ENCODE data around the gene OTOP3. TPM values are rescaled to one million over a fixed set of nuclear protein-coding genes. Genes with fewer than 3 reads are reported as not detected.

Gene OTOP3
- total RNA-seq, 1 experiment from 2014 or later, result not detected

GRCh38 chr17:74918906-74919305 lies 16.8 kb upstream of the OTOP3 start:
- peaks cover 9% of the 10 kb centered on the region for H3K36me3 Mint-ChIP-seq (ENCODE audit: insufficient read depth, unreplicated experiment)
- no peaks in the 10 kb centered on the region for H3K36me3 ChIP-seq (ENCODE audit: control insufficient read depth, insufficient read depth, low read length)
- intact Hi-C loops (cut with micrococcal nuclease; ENCODE audit: unreplicated experiment), result no loop called here
- H3K4me3 ChIP-seq (ENCODE audit: low read depth, low read length), result no peak overlapping the region
- no peak overlapping the region for H3K27ac Mint-ChIP-seq (ENCODE audit: unreplicated experiment)
- TF ChIP-seq CTCF (IDR thresholded peaks at IDR 0.05; ENCODE audit: insufficient read depth in 1 of 2, low read depth in 1 of 2, low read length in 1 of 2, severe bottlenecking in 1 of 2, unreplicated experiment in 1 of 2), result no peak
- no TSS peak for BruUV-seq (replicated peaks)
- H3K27me3 ChIP-seq (replicated peaks; ENCODE audit: control insufficient read depth, insufficient read depth, low read length), result 0 out of 2 replicates have a peak, but pooled peaks cover 1% of the 10 kb centered on the region
- no peak for DNase-seq
- no peaks in the 10 kb centered on the region for H3K4me1 Mint-ChIP-seq (ENCODE audit: low read depth, unreplicated experiment)
- peaks cover 4% of the 10 kb centered on the region for H3K27me3 Mint-ChIP-seq (ENCODE audit: insufficient read depth, unreplicated experiment)
- H3K9me3 Mint-ChIP-seq (ENCODE audit: unreplicated experiment), result no peaks in the 10 kb centered on the region
- no peak overlapping the region for H3K4me3 Mint-ChIP-seq (ENCODE audit: unreplicated experiment)
- peaks cover 3% of the 10 kb centered on the region; the same call in 1 of the 2 replicates for H3K4me1 ChIP-seq
- ChIA-PET POLR2A (no interaction called here), CTCF (interaction anchor here (0.5 to 2.3 kb wide), 2 partner anchors 39 to 75 kb away, joined by 3 to 10 read pairs; no protein-coding TSS in a partner anchor)
- H3K9me3 ChIP-seq, result no peaks in the 10 kb centered on the region

GRCh38 chr17:74919440-74920305 lies 16.0 kb upstream of the OTOP3 start:
- Histone ChIP-seq H3K27me3 (replicated peaks; ENCODE audit: control insufficient read depth, insufficient read depth, low read length) (peaks cover 1% of the 10 kb centered on the region; the same call in 1 of the 2 replicates), H3K4me1 (peaks cover 6% of the 10 kb centered on the region; the same call in 1 of the 2 replicates), H3K9me3 (no peaks in the 10 kb centered on the region), H3K36me3 (ENCODE audit: control insufficient read depth, insufficient read depth, low read length) (no peaks in the 10 kb centered on the region), H3K4me3 (ENCODE audit: low read depth, low read length) (no peak overlapping the region)
- peaks cover 4% of the 10 kb centered on the region for H3K36me3 Mint-ChIP-seq (ENCODE audit: insufficient read depth, unreplicated experiment)
- H3K4me1 Mint-ChIP-seq (ENCODE audit: low read depth, unreplicated experiment), result no peaks in the 10 kb centered on the region
- DNase-seq, result no peak
- H3K4me3 Mint-ChIP-seq (ENCODE audit: unreplicated experiment), result no peak overlapping the region
- no peak for TF ChIP-seq CTCF (IDR thresholded peaks at IDR 0.05; ENCODE audit: insufficient read depth in 1 of 2, low read depth in 1 of 2, low read length in 1 of 2, severe bottlenecking in 1 of 2, unreplicated experiment in 1 of 2)
- intact Hi-C loops (cut with micrococcal nuclease; ENCODE audit: unreplicated experiment), result no loop called here
- no TSS peak for BruUV-seq (replicated peaks)
- ChIA-PET POLR2A (no interaction called here), CTCF (interaction anchor here (0.5 to 2.3 kb wide), 2 partner anchors 38 to 76 kb away, joined by 3 to 10 read pairs; no protein-coding TSS in a partner anchor)
- no peaks in the 10 kb centered on the region for H3K9me3 Mint-ChIP-seq (ENCODE audit: unreplicated experiment)
- H3K27ac Mint-ChIP-seq (ENCODE audit: unreplicated experiment), result no peak overlapping the region
- peaks cover 6% of the 10 kb centered on the region for H3K27me3 Mint-ChIP-seq (ENCODE audit: insufficient read depth, unreplicated experiment)

- DNase-seq, result no peak
- CTCF ChIA-PET, result interaction anchor here (1.3 to 2.3 kb wide), 2 partner anchors 37 to 40 kb away, joined by 3 to 10 read pairs; no protein-coding TSS in a partner anchor
- peaks cover 1% of the 10 kb centered on the region; the same call in 1 of the 2 replicates for H3K27me3 ChIP-seq (replicated peaks; ENCODE audit: control insufficient read depth, insufficient read depth, low read length)
- H3K36me3 Mint-ChIP-seq (ENCODE audit: insufficient read depth, unreplicated experiment), result no peaks in the 10 kb centered on the region
- H3K36me3 ChIP-seq (ENCODE audit: control insufficient read depth, insufficient read depth, low read length), result no peaks in the 10 kb centered on the region
- H3K4me1 ChIP-seq, result peaks cover 6% of the 10 kb centered on the region; the same call in 1 of the 2 replicates
- intact Hi-C loops (cut with micrococcal nuclease; ENCODE audit: unreplicated experiment), result no loop called here
- no peaks in the 10 kb centered on the region for H3K4me1 Mint-ChIP-seq (ENCODE audit: low read depth, unreplicated experiment)
- no TSS peak for BruUV-seq (replicated peaks)
- POLR2A ChIA-PET, result no interaction called here
- no peak overlapping the region for H3K4me3 ChIP-seq (ENCODE audit: low read depth, low read length)
- no peak overlapping the region for H3K4me3 Mint-ChIP-seq (ENCODE audit: unreplicated experiment)
- no peaks in the 10 kb centered on the region for H3K9me3 ChIP-seq
- TF ChIP-seq CTCF (IDR thresholded peaks at IDR 0.05; ENCODE audit: insufficient read depth in 1 of 2, low read depth in 1 of 2, low read length in 1 of 2, severe bottlenecking in 1 of 2, unreplicated experiment in 1 of 2), result no peak
- no peak overlapping the region for H3K27ac Mint-ChIP-seq (ENCODE audit: unreplicated experiment)
- no peaks in the 10 kb centered on the region for H3K9me3 Mint-ChIP-seq (ENCODE audit: unreplicated experiment)
- H3K27me3 Mint-ChIP-seq (ENCODE audit: insufficient read depth, unreplicated experiment), result peaks cover 12% of the 10 kb centered on the region
These were observed 15.4 kb upstream of the OTOP3 start for GRCh38 chr17:74920306-74920620.

All from Caco-2 (cell line).